BE2C (cell line): ENCODE measurements around the gene LSS.

ENCODE experiments used
- DNase-seq: peaks from one replicate; pipeline ENCODE4 v3.0.0-alpha.2; 2020
- H3K27me3 ChIP-seq: fragments of 250-450 bp; sonication (Bioruptor Pico); 2 replicates; pipeline ENCODE4 v1.5.1; 2020; ENCODE audit warnings: mild to moderate bottlenecking
- H3K36me3 ChIP-seq: fragments of 250-450 bp; sonication (Bioruptor Pico); 2 replicates; pipeline ENCODE4 v1.5.1; 2020; ENCODE audit warnings: mild to moderate bottlenecking
- H3K4me1 ChIP-seq: fragments of 250-450 bp; sonication (Bioruptor Pico); 2 replicates; pipeline ENCODE4 v1.5.1; 2020
- H3K4me3 ChIP-seq: 2 replicates; pipeline ENCODE4 v1.5.1; 2011; ENCODE audit warnings: low read depth, low read length
- H3K9me3 ChIP-seq: fragments of 250-450 bp; sonication (Bioruptor Pico); 2 replicates; pipeline ENCODE4 v1.5.1; 2020
- TF ChIP-seq, protein P1 (sequence below): IDR thresholded peaks from 2 replicates; pipeline ENCODE4 v1.5.1; 2012; ENCODE audit warnings: mild to moderate bottlenecking, low read depth, low read length

Gene LSS

DNA sequence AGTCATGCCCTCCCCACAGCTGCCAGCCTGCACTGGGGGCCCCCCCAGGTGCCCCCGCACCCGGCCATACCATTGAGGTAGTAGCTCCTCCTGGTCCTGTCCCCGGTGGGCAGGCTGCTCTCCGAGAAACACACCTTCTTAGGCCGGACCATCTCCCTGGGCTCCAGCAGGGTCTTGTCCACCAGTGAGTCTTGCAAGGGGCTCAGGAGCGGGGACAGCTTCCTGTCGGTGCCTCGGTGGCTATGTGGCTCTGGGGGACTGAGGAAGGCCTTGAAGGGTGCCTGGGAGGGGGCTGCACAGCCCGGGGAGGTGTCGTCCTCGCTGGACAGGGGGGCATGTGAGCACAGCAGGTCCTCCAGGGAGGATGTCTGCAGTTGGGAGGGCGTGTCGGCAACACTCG lies 60.3 kb downstream of the LSS start:
- Histone ChIP-seq H3K27me3 (no peaks in the 10 kb centered on the region), H3K4me1 (no peaks in the 10 kb centered on the region), H3K9me3 (no peaks in the 10 kb centered on the region), H3K4me3 (no peak overlapping the region), H3K36me3 (no peaks in the 10 kb centered on the region)
- TF ChIP-seq, protein P1, sequence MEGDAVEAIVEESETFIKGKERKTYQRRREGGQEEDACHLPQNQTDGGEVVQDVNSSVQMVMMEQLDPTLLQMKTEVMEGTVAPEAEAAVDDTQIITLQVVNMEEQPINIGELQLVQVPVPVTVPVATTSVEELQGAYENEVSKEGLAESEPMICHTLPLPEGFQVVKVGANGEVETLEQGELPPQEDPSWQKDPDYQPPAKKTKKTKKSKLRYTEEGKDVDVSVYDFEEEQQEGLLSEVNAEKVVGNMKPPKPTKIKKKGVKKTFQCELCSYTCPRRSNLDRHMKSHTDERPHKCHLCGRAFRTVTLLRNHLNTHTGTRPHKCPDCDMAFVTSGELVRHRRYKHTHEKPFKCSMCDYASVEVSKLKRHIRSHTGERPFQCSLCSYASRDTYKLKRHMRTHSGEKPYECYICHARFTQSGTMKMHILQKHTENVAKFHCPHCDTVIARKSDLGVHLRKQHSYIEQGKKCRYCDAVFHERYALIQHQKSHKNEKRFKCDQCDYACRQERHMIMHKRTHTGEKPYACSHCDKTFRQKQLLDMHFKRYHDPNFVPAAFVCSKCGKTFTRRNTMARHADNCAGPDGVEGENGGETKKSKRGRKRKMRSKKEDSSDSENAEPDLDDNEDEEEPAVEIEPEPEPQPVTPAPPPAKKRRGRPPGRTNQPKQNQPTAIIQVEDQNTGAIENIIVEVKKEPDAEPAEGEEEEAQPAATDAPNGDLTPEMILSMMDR = no peak
- DNase-seq = no peak

DNA sequence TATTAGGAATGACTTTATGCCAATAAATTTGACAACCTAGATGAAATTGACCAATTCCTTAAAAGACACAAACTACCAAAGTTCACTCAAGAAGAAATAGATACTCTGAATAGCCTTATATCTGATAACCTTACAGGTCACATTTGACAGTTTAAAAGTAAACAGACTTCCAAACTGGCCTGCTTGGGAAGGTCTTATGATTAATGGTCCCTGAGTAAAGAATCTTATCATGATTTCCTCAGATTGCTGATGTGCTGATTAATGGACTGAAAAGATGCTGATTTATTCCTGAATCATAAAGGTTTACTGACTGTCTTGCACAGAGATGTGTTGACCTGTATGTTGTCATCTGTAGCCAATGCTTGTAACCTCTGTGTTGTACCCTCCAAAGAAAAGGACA lies 63.5 kb downstream of the LSS start:
- H3K4me3 ChIP-seq = no peak overlapping the region
- H3K4me1 ChIP-seq = no peaks in the 10 kb centered on the region
- TF ChIP-seq, protein P1 = no peak
- DNase-seq = no peak
- H3K27me3 ChIP-seq = no peaks in the 10 kb centered on the region
- no peaks in the 10 kb centered on the region for H3K36me3 ChIP-seq
- H3K9me3 ChIP-seq = no peaks in the 10 kb centered on the region

DNA sequence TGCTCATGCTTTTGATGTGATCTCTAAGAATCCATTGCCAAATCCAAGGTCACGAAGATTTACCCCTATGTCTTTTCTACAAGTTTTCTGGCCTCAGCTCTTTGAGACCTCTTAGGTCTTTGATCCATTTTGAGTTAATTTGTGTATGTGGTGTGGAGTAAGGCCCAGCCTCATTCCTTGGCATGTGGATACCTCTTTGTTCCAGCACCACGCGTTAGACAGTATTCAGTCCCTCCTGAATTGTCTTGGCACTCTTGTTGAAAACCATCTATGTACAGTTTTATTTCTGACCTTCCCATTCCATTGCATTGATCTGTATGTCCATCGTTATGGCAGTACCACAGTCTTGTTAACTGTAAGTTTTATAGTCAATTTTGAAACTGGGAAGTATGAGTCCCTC lies 65.2 kb downstream of the LSS start:
- DNase-seq = no peak
- TF ChIP-seq, protein P1 = no peak
- Histone ChIP-seq H3K4me3 (no peak overlapping the region), H3K36me3 (no peaks in the 10 kb centered on the region), H3K9me3 (no peaks in the 10 kb centered on the region), H3K4me1 (no peaks in the 10 kb centered on the region), H3K27me3 (no peaks in the 10 kb centered on the region)

DNA sequence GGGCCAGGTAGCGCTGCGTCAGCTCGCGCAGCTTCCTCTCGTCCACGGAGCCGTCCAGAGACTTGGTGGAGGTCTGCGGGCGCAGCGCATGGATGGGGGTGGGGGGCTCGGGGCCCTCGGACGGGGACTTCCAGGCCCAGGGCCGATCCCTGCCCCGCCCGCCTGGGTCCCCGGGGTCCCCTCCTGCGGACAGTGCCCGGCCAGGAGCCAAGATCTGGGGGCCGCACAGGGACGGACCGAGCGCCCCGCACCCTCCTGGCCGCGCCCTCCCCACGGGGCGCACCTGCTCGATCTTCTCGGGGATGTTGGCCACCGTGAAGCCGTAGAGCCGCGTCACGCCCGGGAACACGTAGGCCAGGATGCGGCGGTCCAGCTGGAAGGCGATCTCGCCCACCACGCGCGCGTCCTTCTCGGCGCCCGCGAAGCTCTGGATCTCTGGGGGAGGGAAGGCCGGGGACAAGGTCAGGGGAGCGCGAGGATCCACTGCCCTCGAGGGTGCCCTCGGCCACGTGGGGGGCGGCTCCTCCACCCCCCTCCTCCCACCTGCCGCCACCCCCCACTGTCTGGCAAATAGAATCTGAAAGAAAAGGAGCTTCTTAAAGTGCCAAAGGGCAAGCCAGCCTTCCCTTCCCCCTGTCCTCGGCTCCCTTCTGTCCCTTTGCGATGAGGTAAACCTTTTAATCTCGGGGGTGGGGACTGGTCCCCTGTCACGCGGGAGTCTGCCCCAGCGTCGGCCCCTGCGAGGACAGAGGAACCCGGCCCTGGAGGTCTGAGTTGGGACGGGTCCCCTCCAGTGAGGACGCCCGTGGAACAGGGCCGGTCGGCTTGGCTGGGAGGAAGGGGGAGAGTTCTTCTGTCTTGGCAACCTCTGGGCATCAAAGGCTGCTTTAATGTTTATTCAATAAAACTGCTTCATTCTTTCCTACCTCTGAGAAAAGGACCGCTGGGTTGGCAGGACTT lies 66.7 kb downstream of the LSS start:
- Histone ChIP-seq H3K4me1 (no peaks in the 10 kb centered on the region), H3K4me3 (no peak overlapping the region), H3K9me3 (no peaks in the 10 kb centered on the region), H3K27me3 (no peaks in the 10 kb centered on the region), H3K36me3 (no peaks in the 10 kb centered on the region)
- TF ChIP-seq, protein P1 = no peak
- peak; percentile 6 for DNase-seq

DNA sequence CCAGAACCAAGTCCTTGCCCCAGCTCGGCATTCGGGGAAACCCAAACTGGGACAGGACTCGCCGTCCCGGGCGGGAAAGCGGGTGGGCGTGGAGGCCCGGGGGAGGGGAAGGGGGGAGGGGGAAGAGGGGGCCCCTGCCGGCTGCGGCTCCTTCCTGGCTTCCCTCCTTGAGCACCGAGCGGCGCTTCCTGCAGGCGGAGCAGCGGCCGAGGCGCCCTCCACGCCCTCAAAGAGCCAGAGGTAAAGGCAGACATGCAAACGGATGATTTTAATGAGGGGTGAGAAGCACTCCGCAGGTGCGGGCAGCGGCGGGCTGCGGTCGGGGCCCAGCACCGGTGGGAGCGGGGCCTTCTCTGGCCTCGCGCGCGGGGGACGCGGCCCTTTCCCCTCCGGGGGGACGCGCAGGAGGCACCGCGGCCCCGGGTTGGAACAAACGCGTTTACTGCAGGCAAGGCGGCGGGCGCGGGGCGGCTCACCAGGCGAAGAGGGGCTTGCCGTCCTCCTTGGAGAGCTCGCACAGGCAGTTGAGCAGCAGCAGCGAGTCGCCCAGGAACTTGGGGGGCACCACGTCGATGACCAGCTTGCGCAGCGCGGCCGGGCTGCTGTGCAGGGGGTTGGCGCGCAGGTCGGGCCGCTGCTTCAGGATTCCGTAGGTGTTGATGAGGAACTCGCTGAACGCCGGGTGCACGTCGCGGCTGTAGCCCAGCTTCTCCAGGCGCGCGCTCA lies 67.5 kb downstream of the LSS start:
- Histone ChIP-seq H3K4me3 (no peak overlapping the region), H3K9me3 (no peaks in the 10 kb centered on the region), H3K36me3 (no peaks in the 10 kb centered on the region), H3K4me1 (no peaks in the 10 kb centered on the region), H3K27me3 (no peaks in the 10 kb centered on the region)
- TF ChIP-seq, protein P1 = no peak
- peak; percentile 9 for DNase-seq

DNA sequence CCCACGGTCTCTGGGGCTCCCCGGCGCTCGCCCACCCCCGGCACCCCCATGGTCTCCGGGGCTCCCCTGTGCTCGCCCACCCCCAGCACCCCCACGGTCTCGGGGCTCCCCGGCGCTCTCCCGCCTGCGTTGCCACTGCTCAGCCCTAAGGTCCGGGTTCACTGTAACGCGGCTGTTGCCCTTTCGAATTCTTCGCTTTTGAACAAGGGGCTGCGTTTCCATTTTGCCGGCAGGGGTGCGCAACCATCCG lies 68.0 kb downstream of the LSS start:
- TF ChIP-seq, protein P1 = no peak
- H3K4me3 ChIP-seq = no peak overlapping the region
- H3K9me3 ChIP-seq = no peaks in the 10 kb centered on the region
- no peaks in the 10 kb centered on the region for H3K4me1 ChIP-seq
- DNase-seq = no peak
- H3K36me3 ChIP-seq = no peaks in the 10 kb centered on the region
- H3K27me3 ChIP-seq = no peaks in the 10 kb centered on the region
